Progenitor cell of endocrine pancreas (in vitro differentiated cells): ENCODE results near the gene RAC2. TPM values are rescaled to one million over a fixed set of nuclear protein-coding genes. Genes with fewer than 3 reads are reported as not detected.
"Not testable (repeated sequence)": the region's sequence is repeated elsewhere in the genome, so short reads cannot be mapped to it uniquely, and the experiment has no call there.

Experiments
- DNase-seq: peaks from one replicate; pipeline ENCODE4 v3.0.0; 2021; ENCODE audit warnings: low spot score; ENCODE audit not compliant: unreplicated experiment
- H3K27ac Mint-ChIP-seq: 2 replicates; pipeline ENCODE4 v1.8.0; 2021; ENCODE audit warnings: mild to moderate bottlenecking, moderate library complexity, mixed read lengths
- H3K27me3 Mint-ChIP-seq: 2 replicates; pipeline ENCODE4 v1.8.0; 2021; ENCODE audit warnings: mixed read lengths
- H3K36me3 Mint-ChIP-seq: 2 replicates; pipeline ENCODE4 v1.8.0; 2022; ENCODE audit warnings: mixed read lengths; ENCODE audit not compliant: insufficient read depth
- H3K4me1 Mint-ChIP-seq: 2 replicates; pipeline ENCODE4 v1.8.0; 2021; ENCODE audit warnings: low read depth, mixed read lengths
- H3K4me3 Mint-ChIP-seq: 2 replicates; pipeline ENCODE4 v1.8.0; 2021; ENCODE audit warnings: low read depth, mild to moderate bottlenecking, moderate library complexity, mixed read lengths
- H3K9me3 Mint-ChIP-seq: 2 replicates; pipeline ENCODE4 v1.8.0; 2021; ENCODE audit warnings: low read depth, mixed read lengths
- CTCF ChIP-seq: fragments of 200-600 bp; sonication (generic); IDR thresholded peaks from one replicate; pipeline ENCODE4 v1.5.0; 2021; ENCODE audit warnings: antibody characterized with exemption, mild to moderate bottlenecking; ENCODE audit not compliant: unreplicated experiment
- total RNA-seq: library from RNA; stranded (reverse); gene quantifications from 2 replicates; pipeline ENCODE4 v1.2.1, GENCODE V29; 2021

Gene RAC2
- total RNA-seq, 1 donor from 2014 or later = 1.7 TPM

DNA sequence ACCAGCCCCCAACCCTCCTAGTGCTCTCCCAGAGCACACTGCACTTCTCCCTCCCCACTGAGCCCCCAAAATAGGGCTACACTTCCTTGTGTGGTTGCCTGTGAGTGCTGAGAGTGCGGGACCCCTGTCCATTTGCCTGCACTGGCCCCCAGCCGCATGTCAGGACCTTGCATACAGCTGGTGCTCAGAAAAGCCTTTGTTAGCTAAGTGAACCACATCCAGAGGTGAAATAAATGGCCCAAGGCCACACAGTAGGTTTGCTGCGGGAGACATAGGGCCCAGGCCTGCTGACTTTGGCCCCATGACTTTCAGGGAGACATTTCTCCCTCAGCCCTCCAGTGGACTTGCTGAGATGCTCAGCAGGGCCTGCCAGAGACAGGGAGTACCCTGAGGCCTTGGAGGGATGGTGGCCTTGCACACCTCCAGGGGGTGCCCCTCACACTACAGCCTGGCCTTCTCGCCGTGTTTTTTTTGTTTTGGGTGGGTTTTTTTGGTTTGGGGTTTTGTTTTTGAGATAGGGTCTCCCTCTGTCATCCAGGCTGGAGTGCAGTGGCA, 42.0 kb downstream of the RAC2 start:
- Mint-ChIP-seq H3K27ac (peak overlapping the region; percentile 81), H3K27me3 (no peaks in the 10 kb centered on the region), H3K36me3 (no peaks in the 10 kb centered on the region), H3K9me3 (no peaks in the 10 kb centered on the region), H3K4me3 (no peak overlapping the region), H3K4me1 (peaks cover 6% of the 10 kb centered on the region)
- DNase-seq = no peak
- no peak for TF ChIP-seq CTCF

- not testable (repeated sequence) for H3K4me3 Mint-ChIP-seq, H3K27me3 Mint-ChIP-seq, H3K36me3 Mint-ChIP-seq, DNase-seq, H3K4me1 Mint-ChIP-seq, H3K27ac Mint-ChIP-seq, H3K9me3 Mint-ChIP-seq
These were observed 42.6 kb downstream of the RAC2 start for GRCh38 chr22:37201443-37201820.

GRCh38 chr22:37199760-37200108, 44.3 kb downstream of the RAC2 start:
- H3K27ac Mint-ChIP-seq = peak overlapping the region; percentile 83
- peaks cover 8% of the 10 kb centered on the region for H3K4me1 Mint-ChIP-seq
- peak; percentile 8 for TF ChIP-seq CTCF
- no peaks in the 10 kb centered on the region for H3K36me3 Mint-ChIP-seq
- peaks cover under 1% of the 10 kb centered on the region for H3K9me3 Mint-ChIP-seq
- no peak for DNase-seq
- peak overlapping the region; percentile 81 for H3K4me3 Mint-ChIP-seq
- H3K27me3 Mint-ChIP-seq = no peaks in the 10 kb centered on the region

GRCh38 chr22:37199103-37199759, 44.8 kb downstream of the RAC2 start:
- Mint-ChIP-seq H3K4me1 (peaks cover 11% of the 10 kb centered on the region), H3K9me3 (peaks cover 4% of the 10 kb centered on the region), H3K27ac (peak overlapping the region; percentile 90), H3K27me3 (no peaks in the 10 kb centered on the region), H3K36me3 (peaks cover 4% of the 10 kb centered on the region), H3K4me3 (peak overlapping the region; percentile 81)
- DNase-seq = peak; percentile 100
- TF ChIP-seq CTCF = peak; percentile 96

- TF ChIP-seq CTCF = peak; percentile 92
- DNase-seq = peak; percentile 81
- H3K27me3 Mint-ChIP-seq = no peaks in the 10 kb centered on the region
- peak overlapping the region; percentile 90 for H3K27ac Mint-ChIP-seq
- H3K36me3 Mint-ChIP-seq = peaks cover 6% of the 10 kb centered on the region
- peak overlapping the region; percentile 81 for H3K4me3 Mint-ChIP-seq
- H3K9me3 Mint-ChIP-seq = peaks cover 6% of the 10 kb centered on the region
- H3K4me1 Mint-ChIP-seq = peaks cover 11% of the 10 kb centered on the region
These were observed 45.6 kb downstream of the RAC2 start for GRCh38 chr22:37198258-37199102.
